Measurements from ENCODE around the gene CRYM.
"Not testable (repeated sequence)": the region's sequence is repeated elsewhere in the genome, so short reads cannot be mapped to it uniquely, and the experiment has no call there.

CRYM gene

GRCh38 chr16:21277927-21278706 lies at the start of gene CRYM:
Gene CRYM, minus strand, starts transcription at chr16:21278290. Its CDS starts 39 bp downstream, at chr16:21278251.
- peak; percentile 17 for DNase-seq

GRCh38 chr16:21327046-21327445 lies 49.0 kb upstream of the CRYM start:
- DNase-seq, result no peak

GRCh38 chr16:21326459-21326858 lies 48.4 kb upstream of the CRYM start:
- DNase-seq, result no peak

DNA sequence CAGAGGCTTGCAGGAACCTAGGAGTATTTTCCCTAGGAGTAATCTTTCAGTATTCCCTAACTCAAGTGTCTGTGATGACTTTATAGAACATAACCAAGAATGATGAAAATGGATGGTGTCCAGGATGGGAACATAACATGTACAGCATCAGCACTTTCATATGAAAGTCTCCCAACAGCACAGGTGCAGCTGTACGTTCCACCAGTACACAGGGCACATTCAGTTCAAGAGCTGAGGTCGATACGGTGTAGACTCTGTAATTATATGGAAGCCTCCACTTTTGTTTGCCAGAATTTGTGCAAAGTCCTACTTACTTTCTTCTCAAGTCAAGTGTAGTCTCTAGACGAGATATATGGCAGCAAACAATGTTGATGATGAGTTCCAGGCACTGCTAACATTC lies 46.2 kb upstream of the CRYM start:
- no peak for DNase-seq

DNA sequence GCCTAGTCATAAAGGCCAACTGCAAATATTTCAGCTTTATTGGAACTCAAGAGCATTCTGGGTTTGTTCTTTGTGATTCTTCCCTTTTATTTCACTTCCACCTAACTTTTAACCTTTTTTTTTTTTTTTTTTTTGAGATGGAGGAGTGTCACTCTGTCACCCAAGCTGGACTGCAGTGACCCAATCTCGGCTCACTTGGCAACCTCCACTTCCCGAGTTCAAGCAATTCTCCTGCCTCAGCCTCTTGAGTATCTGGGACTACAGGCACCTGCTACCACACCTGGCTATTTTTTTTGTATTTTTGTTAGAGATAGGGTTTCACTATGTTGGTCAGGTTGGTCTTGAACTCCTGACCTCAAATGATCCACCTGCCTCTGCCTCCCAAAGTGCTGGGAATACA lies 44.2 kb upstream of the CRYM start:
- DNase-seq, result not testable (repeated sequence)

DNA sequence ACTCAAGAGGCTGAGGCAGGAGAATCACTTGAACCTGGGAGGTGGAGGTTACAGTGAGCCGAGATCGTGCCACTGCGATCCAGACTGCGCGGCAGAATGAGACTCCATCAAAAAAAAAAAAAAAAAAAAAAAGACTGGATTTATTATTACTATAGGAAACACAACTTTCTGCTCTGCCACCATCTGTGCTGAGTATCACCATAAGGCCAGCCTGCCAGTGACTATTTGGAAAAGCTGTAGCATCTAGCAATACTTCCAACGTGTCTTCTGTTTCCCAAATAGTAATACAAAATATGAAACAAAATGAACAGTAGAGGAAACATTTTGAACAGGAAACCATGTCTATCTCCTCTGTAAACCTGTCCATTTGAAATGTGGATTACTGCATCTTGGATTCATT lies 43.6 kb upstream of the CRYM start:
- no peak for DNase-seq

DNA sequence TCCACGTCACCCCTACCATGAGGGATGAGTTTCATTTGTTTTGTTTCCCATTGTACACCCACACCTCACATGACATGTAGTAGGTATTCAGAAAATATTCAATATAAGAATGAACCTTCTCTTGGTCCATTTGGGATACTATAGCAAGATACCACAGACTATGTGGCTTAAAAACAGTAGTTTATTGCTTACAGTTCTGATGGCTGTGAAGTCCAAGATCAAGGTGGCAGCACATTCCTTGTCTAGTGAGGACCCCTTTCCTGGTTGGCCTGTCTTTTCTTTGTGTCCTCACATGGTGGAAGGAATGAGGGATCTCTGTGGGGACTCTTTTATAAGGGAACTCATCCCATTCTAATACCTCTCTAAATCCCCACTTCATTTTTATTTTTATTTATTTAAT lies 36.2 kb upstream of the CRYM start:
- no peak for DNase-seq

GRCh38 chr16:21312863-21313372 lies 34.8 kb upstream of the CRYM start:
- not testable (repeated sequence) for DNase-seq

- DNase-seq, result not testable (repeated sequence)
Measured at GRCh38 chr16:21312046-21312445, 34.0 kb upstream of the CRYM start.

GRCh38 chr16:21306712-21307111 lies 28.6 kb upstream of the CRYM start:
- DNase-seq, result not testable (repeated sequence)

- no peak for DNase-seq
Measured at GRCh38 chr16:21302898-21303528, 24.9 kb upstream of the CRYM start.

DNA sequence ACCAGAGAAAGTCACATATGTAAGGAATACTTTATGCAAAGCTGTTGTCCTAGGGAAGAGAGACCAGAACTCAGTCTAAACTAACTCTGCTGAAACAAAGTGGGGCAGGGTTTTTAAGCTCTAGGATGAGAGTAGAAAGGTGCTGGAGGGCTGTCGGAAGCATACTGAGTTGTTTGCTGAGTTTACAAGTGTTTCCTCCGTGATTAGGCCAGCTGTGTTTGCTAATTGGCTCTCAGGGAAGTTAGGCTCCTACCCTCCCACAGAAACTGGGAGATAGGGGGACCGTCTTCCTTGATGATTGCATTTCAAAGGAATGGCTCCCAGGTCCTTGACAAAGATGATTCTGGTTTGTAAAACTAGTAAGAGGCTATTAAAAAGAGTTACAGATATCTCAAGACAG lies 24.4 kb upstream of the CRYM start:
- no peak for DNase-seq

GRCh38 chr16:21301895-21302291 lies 23.8 kb upstream of the CRYM start:
- no peak for DNase-seq

DNA sequence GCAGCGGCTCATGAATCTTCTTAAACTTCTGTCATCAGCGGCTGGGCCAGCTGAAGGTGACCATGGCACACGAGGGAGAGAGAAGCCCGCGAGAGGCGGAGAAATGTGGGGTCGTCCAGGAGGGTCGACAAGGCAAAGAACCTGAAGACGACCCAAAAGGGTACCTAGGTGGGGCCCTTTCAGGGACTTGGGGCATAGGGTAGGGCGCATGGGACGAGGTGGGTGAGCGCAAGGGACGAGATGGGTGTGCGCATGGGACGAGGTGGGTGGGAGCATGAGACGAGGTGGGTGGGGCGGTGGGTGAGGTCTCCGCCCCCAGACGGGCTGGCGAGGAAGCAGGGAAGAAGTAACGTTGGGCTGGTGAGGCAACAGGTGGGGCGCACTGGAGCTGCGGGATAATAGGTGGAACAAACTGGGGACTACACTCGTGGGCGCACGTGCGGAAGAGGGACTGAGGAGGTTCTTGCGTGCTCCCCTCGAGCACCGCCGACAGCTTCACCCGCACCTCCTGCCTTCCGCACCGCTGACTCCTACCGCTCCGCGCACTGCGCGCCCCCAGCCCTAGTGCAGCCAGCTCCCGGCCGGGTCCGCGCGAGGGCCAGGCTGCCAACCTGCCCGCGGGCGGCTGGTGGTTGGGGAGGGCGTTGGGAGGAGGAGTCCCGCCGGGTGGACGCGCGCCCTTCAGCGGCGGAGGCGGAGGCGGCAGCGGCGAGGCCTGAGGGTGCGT lies 23.2 kb upstream of the CRYM start:
- DNase-seq, result peak; percentile 59

GRCh38 chr16:21300309-21301167 lies 22.4 kb upstream of the CRYM start:
- DNase-seq, result peak; percentile 93

- not testable (repeated sequence) for DNase-seq
Measured at GRCh38 chr16:21289789-21290188, 11.7 kb upstream of the CRYM start.

- no peak for DNase-seq
Measured at GRCh38 chr16:21285314-21285713, 7.2 kb upstream of the CRYM start.

DNA sequence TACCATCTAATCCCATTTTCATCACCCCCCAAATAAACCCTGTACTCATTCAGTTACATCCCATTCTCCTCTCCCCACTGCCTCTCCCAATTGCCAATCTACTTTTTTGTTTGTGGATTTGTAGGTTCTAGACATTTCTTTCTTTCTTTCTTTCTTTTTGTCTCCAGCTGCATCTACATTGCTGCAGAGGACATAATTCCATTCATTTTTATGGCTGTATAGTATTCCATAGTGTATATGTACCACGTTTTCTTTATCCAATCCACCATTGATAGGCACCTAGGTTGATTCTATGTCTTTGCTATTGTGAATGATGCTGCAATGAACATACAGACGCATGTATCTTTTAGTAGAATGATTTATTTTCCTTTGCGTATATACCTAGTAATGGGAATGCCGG lies 6.3 kb upstream of the CRYM start:
- DNase-seq, result no peak

- DNase-seq, result no peak
Measured at GRCh38 chr16:21283521-21284289, 5.6 kb upstream of the CRYM start.

DNA sequence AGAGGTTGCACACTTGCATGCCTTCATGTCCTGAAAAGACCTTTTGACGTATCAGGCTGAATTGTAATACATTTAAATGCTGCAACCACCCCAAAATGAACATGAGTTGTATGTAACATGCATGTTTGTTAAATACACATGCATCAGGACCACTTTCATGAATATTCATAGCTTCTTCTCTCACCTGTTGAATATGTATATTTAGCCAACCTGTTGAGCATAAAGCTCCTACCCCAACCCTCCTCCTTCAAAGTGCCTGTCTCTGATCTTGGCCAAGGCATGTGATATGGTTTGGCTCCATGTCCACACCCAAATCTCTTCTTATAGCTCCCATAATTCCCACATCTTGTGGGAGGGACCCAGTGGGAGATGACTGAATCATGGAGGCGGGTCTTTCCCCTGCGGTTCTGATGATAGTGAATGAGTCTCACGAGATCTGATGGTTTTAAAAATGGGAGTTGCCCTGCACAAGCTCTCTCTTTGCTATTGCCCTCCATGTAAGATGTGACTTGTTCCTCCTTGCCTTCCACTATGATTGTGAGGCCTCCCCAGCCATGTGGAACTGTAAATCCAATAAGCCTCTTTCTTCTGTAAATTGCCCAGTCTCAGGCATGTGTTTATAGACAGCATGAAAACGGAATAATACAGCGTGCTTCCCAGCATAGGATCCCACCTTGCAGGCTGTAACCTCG lies 3.8 kb upstream of the CRYM start:
- no peak for DNase-seq

DNA sequence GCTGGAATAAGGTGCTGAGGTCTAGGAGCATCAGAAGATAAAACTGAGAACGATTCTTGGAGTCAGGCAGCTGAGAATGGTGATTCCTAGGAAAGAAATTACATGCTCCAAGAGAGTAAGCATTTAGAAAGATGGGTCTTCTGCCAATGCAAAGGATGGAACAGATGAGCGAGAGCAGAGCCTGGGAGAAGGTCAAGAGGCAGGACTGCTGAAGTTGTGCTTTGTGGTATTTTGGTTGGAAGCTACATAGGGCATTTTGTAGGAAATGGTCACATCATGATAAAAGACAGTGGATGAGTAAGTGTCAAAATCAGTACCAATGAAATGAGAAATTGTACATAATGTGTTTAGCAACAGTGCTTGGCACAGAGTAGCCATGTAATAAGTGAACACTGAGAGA lies 1.4 kb upstream of the CRYM start:
- no peak for DNase-seq

Measured in NCI-H146 (cell line).